ENCODE measurements around the gene CCDC91.

The CCDC91 gene

DNA sequence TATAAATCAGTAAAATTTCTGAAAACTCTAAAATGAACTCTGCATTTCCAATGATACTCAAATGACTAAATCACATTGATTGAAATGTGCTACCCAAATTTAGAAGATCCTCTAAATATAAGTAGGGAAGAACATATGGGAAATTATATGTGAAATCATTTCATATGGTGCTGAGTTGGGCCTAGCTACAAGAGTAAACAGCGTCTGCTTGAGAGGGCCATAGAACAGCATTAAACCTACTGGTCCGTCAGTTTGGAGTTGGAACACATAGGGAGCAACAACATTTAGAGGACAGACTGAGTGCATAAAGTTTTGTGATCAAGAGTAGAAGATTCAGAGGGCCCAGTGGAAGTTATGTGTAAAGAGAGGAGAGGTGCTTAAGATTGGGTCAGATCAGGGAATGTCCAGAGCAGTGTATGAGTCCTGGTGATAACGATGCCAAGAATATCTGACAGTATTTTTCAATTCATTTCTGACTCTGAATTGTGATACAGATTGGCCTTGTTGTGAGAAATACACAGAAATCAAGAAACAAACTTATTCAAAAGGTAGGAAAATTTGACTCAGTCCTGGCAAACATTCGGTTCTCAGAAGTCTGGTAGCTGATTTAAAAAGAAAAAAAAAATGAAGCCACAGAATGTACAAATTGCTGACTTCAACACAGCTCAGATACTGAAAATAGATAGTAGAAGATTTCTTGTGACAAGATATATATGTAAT lies 362.2 kb downstream of the CCDC91 start:
- in situ Hi-C loops (cut with MboI; ENCODE audit: low sequenced_read_pairs) = no loop called here
- no peak for DNase-seq (ENCODE audit: low spot score in 2 of 2)
- Histone ChIP-seq H3K27me3 (ENCODE audit: low read depth) (no peaks in the 10 kb centered on the region), H3K9me3 (no peaks in the 10 kb centered on the region), H3K36me3 (replicated peaks) (no peaks in the 10 kb centered on the region), H3K4me1 (peaks cover 17% of the 10 kb centered on the region), H3K4me3 (no peak overlapping the region)

DNA sequence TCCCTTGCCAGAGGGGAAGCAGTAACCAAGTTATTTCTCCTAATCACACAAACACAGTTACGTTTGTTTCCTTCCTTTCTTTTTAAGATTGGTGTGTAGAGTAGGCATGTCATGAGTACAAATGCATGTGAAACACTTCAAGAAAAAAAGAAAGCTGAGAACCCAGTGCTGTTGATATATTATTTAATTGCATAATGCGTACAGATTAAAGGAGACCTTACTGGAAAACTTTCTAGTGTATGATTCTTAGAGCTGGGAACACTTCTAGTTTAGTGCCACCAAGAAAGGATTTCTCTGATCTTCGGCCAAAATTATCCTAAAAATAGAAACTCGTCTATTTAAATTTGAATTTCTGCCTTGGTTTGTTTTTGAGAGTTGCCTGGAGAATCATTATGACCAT lies 365.5 kb downstream of the CCDC91 start:
- no peaks in the 10 kb centered on the region for H3K36me3 ChIP-seq (replicated peaks)
- in situ Hi-C loops (cut with MboI; ENCODE audit: low sequenced_read_pairs) = no loop called here
- DNase-seq (ENCODE audit: low spot score in 2 of 2) = no peak
- H3K4me3 ChIP-seq = no peak overlapping the region
- H3K4me1 ChIP-seq = peaks cover 8% of the 10 kb centered on the region
- H3K9me3 ChIP-seq = no peaks in the 10 kb centered on the region
- H3K27me3 ChIP-seq (ENCODE audit: low read depth) = no peaks in the 10 kb centered on the region

DNA sequence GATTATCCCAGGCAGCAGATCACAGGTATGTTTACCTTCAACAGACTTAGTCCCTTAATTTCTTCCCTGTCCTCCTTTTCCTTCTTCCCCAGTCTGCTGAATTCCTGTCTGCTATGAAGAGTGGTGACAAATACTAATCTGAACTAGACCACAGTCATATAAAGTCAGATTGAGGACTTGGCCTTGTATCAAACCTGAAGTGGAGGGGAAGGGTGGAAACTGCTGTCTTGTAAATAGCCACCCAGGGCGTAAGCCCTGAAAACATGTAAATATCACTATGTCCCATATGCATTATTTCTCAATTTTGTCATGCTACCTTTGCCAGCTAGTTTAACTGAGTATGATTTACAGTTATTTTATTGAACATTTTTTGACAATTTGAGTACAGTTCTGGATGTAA lies 368.0 kb downstream of the CCDC91 start:
- no peak for DNase-seq (ENCODE audit: low spot score in 2 of 2)
- Histone ChIP-seq H3K36me3 (replicated peaks) (no peaks in the 10 kb centered on the region), H3K27me3 (ENCODE audit: low read depth) (no peaks in the 10 kb centered on the region), H3K9me3 (no peaks in the 10 kb centered on the region), H3K4me1 (no peaks in the 10 kb centered on the region), H3K4me3 (no peak overlapping the region)
- in situ Hi-C loops (cut with MboI; ENCODE audit: low sequenced_read_pairs) = no loop called here

DNA sequence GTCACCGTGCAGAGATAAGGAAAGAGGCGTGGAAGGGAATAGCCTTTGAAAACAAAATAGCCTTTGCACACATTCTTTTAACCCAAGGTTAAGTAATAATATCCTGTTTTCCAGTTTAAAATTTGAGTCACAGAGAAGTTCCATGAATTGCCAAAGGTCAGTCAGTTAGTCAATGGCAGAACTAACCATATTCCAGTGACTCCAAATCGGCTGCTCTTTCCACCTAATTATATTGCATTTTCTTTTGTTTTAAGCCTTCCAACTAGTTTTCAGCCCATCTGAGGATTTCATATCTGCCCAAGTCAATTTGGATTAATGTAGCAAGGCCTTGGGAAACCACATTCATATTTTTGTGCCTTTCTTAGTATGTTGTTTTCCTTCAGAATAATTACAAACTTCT lies 373.0 kb downstream of the CCDC91 start:
- in situ Hi-C loops (cut with MboI; ENCODE audit: low sequenced_read_pairs) = no loop called here
- H3K27me3 ChIP-seq (ENCODE audit: low read depth) = no peaks in the 10 kb centered on the region
- H3K4me3 ChIP-seq = no peak overlapping the region
- DNase-seq (ENCODE audit: low spot score in 2 of 2) = no peak
- no peaks in the 10 kb centered on the region for H3K4me1 ChIP-seq
- no peaks in the 10 kb centered on the region for H3K36me3 ChIP-seq (replicated peaks)
- no peaks in the 10 kb centered on the region for H3K9me3 ChIP-seq

DNA sequence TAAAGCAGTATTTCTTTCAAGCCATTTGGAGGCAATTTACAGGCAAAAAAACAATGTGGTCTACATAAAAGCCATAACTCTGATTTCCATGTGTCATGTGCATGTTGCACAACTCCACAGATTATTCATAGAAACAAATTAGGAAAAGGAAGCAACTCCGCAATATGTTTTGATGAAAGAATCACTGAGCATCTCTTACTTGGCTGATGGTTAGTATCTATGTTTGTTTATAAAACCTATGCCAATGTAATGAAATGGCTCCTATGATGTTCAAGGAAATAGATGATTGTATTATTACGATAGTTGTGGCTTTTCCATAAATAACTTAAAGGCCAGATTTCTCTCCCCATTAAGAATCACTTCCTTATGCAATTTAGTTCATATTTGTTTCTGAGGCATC lies 373.7 kb downstream of the CCDC91 start:
- no peaks in the 10 kb centered on the region for H3K4me1 ChIP-seq
- no peaks in the 10 kb centered on the region for H3K36me3 ChIP-seq (replicated peaks)
- H3K27me3 ChIP-seq (ENCODE audit: low read depth) = no peaks in the 10 kb centered on the region
- no peaks in the 10 kb centered on the region for H3K9me3 ChIP-seq
- in situ Hi-C loops (cut with MboI; ENCODE audit: low sequenced_read_pairs) = no loop called here
- H3K4me3 ChIP-seq = no peak overlapping the region
- no peak for DNase-seq (ENCODE audit: low spot score in 2 of 2)

DNA sequence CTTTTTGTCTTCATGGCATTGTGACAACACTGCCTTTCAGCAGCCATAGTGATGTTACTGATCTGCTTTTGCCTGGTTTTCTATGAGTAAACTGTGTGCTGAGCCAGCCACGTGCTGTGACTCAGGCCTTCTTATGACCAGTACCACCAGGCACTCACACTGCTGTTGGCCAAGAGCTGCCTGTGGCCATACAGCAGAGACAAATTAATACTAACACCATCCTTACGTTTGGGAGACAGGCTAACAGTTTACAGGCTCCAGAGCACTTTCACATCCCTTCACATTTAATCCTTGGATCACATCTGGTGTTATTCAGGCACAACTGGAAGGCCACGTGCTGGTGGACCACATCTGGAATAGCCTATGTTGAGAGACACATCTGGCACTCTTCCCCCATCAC lies 377.9 kb downstream of the CCDC91 start:
- no peaks in the 10 kb centered on the region for H3K9me3 ChIP-seq
- no peak overlapping the region for H3K4me3 ChIP-seq
- no peaks in the 10 kb centered on the region for H3K27me3 ChIP-seq (ENCODE audit: low read depth)
- no peak for DNase-seq (ENCODE audit: low spot score in 2 of 2)
- no peaks in the 10 kb centered on the region for H3K36me3 ChIP-seq (replicated peaks)
- no peaks in the 10 kb centered on the region for H3K4me1 ChIP-seq
- in situ Hi-C loops (cut with MboI; ENCODE audit: low sequenced_read_pairs) = no loop called here

DNA sequence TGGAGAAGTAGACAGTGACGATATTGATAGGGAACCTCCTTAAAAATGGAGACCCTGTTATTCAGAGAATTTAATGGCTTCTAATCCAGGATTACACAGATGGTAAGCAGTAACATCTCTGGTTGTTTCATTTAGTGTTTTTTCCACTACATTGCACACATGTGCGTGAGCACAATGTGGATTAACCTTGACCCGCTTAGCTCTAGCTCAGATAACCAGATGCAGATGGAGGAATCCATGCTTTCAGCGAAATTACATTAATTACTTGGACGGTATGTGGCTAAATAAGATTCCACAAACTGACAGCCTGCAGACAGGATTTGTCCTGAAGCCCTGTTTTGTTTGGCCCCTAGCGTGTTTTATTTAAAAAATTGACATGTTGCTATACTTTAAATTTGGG lies 378.4 kb downstream of the CCDC91 start:
- Histone ChIP-seq H3K36me3 (replicated peaks) (no peaks in the 10 kb centered on the region), H3K4me3 (no peak overlapping the region), H3K27me3 (ENCODE audit: low read depth) (no peaks in the 10 kb centered on the region), H3K4me1 (no peaks in the 10 kb centered on the region), H3K9me3 (no peaks in the 10 kb centered on the region)
- in situ Hi-C loops (cut with MboI; ENCODE audit: low sequenced_read_pairs) = no loop called here
- no peak for DNase-seq (ENCODE audit: low spot score in 2 of 2)

DNA sequence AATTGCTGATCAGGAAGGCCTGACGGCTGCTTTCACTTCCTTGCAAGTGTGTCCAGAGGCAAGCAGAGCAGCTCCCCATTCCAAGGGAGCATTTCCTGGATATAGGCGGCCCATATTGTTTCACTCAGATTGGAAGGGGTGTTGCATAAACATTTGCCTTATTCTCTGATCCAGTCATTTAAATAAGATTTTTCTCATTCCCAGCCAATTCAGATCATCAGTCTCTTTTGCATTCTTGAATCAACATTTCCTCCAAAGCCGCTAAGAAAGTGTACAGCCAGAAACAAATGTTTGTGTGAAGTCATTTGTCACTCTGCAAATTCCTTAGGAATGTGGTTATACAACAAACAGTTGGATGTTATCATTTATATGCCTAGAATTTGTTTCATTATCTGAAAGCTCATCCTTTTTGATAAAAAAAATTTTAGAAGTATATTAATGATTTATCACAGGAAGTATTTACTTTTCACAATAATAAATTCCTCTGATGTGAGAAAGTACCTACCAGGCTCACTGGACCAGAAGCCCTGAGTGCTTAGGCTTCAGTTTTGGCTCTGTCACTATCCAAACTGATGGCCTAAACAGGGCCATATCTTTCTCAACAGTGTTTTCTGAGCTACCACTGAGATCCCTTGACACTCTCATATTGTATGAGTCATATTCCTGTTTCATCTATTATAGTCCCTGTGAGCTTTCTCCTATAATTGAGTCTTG lies 379.6 kb downstream of the CCDC91 start:
- H3K4me1 ChIP-seq = no peaks in the 10 kb centered on the region
- no peaks in the 10 kb centered on the region for H3K36me3 ChIP-seq (replicated peaks)
- H3K9me3 ChIP-seq = no peaks in the 10 kb centered on the region
- no peaks in the 10 kb centered on the region for H3K27me3 ChIP-seq (ENCODE audit: low read depth)
- no peak for DNase-seq (ENCODE audit: low spot score in 2 of 2)
- H3K4me3 ChIP-seq = no peak overlapping the region
- in situ Hi-C loops (cut with MboI; ENCODE audit: low sequenced_read_pairs) = no loop called here

DNA sequence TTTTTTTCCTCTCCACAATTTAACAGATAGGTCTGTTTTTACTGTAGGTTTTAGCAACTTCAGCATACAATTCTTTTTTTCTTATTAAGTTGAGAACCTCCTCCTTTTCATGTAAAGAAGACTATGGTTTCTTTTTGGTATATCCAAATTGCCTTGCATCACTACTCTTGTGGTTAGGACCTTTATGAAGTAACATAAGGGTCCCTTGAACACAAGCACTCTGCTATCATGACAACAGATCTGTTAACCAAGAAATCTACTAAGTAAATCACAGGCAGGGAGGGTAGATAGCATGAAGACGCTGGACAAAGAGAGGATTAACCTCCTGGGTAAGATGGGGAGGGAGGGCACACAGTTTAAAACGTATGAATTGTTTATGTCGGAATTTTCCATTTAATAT lies 380.6 kb downstream of the CCDC91 start:
- Histone ChIP-seq H3K9me3 (no peaks in the 10 kb centered on the region), H3K4me3 (no peak overlapping the region), H3K36me3 (replicated peaks) (no peaks in the 10 kb centered on the region), H3K27me3 (ENCODE audit: low read depth) (no peaks in the 10 kb centered on the region), H3K4me1 (no peaks in the 10 kb centered on the region)
- in situ Hi-C loops (cut with MboI; ENCODE audit: low sequenced_read_pairs) = no loop called here
- DNase-seq (ENCODE audit: low spot score in 2 of 2) = no peak

DNA sequence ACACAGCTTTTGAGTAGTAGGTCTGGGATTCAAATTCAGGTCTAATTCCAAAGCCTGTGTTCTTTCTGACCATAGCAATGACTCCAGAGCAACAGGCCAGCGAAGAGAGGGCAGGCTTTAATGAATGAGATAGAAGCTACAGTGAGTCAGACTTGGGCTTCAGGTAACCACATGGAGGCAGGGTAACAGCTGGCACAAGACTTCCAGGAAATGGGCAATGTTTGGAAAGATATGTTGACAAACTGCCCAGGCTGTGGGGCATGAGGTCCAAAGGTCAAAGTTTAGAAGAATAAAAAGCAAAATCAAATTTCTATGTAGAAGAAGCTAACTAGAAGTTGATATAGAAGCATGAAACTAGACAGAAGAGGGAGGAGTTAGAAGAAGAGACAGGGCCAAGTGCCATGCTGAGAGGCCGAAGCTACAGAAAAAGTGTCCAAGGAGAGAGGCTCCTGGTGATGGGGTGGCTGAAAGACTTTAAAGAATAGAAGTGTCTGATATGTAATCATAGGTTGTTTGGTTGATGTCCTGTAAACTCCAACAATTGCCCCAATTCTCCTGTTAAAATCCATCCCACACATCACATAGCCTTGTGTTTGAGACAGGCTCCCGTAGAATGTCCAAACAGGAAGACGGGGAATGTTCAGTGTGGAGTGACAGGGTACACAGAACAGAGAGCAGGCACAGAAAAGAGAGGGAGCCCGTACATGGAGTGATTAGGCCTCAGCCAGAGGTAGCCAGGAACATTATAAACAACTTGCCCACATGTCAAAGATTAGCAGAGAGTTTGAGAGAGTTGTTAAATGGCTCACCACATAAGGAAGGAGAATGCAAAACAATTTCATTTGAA lies 384.7 kb downstream of the CCDC91 start:
- Histone ChIP-seq H3K4me1 (peaks cover 9% of the 10 kb centered on the region), H3K27me3 (ENCODE audit: low read depth) (no peaks in the 10 kb centered on the region), H3K4me3 (no peak overlapping the region), H3K36me3 (replicated peaks) (no peaks in the 10 kb centered on the region), H3K9me3 (no peaks in the 10 kb centered on the region)
- DNase-seq (ENCODE audit: low spot score in 2 of 2) = no peak
- in situ Hi-C loops (cut with MboI; ENCODE audit: low sequenced_read_pairs) = no loop called here

DNA sequence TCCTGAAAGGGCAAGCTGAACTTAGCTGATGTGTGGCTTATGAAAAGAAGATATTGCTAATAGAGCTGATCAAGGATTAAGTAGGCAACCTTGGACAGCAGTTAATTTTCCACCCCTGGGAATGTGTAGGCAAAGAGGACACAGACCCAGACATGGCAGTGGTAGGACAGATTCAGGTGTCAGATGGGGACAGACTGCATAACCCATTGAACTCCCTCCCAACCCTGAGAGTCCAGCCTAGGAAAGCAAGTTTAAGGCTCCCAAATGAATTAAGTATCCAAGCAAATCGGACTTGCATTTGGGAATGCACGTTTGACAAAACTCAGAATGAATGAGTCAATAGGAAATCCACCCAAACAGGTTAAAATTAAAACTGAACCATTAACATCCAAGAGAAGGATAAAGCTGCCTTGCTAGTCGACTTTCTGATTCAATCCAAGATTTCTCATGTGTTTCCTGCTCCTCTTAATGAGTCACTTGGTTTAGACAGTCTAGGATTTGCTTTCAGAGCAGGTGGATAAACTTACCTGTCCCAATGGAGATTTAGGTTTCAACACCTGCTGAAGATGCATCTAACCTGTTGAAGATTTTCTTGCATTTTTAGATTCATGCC lies 385.4 kb downstream of the CCDC91 start:
- H3K4me3 ChIP-seq = no peak overlapping the region
- no peak for DNase-seq (ENCODE audit: low spot score in 2 of 2)
- H3K27me3 ChIP-seq (ENCODE audit: low read depth) = no peaks in the 10 kb centered on the region
- in situ Hi-C loops (cut with MboI; ENCODE audit: low sequenced_read_pairs) = no loop called here
- H3K36me3 ChIP-seq (replicated peaks) = no peaks in the 10 kb centered on the region
- peaks cover 11% of the 10 kb centered on the region for H3K4me1 ChIP-seq
- H3K9me3 ChIP-seq = no peaks in the 10 kb centered on the region

DNA sequence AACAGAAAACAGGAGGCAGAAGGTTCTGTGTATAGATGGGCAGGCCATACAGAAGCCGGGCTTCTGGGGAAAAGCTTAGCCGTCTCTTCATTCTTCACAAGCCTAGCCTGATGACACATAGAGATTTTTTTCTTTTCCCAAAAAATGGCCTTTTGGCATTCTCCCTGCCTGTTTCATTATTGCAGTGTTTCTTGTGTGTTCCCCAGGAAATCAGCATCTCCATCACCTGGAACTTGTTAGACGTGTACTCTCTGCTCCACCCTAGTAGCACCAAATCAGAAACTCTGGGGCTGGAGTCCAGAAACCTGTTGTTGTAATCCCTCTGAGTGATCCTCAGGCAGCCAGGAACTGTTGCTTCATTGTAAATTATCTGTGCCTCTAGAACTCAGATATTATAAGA lies 388.1 kb downstream of the CCDC91 start:
- H3K27me3 ChIP-seq (ENCODE audit: low read depth) = no peaks in the 10 kb centered on the region
- H3K36me3 ChIP-seq (replicated peaks) = no peaks in the 10 kb centered on the region
- H3K4me1 ChIP-seq = peaks cover 11% of the 10 kb centered on the region
- H3K4me3 ChIP-seq = no peak overlapping the region
- H3K9me3 ChIP-seq = no peaks in the 10 kb centered on the region
- no peak for DNase-seq (ENCODE audit: low spot score in 2 of 2)
- in situ Hi-C loops (cut with MboI; ENCODE audit: low sequenced_read_pairs) = no loop called here

DNA sequence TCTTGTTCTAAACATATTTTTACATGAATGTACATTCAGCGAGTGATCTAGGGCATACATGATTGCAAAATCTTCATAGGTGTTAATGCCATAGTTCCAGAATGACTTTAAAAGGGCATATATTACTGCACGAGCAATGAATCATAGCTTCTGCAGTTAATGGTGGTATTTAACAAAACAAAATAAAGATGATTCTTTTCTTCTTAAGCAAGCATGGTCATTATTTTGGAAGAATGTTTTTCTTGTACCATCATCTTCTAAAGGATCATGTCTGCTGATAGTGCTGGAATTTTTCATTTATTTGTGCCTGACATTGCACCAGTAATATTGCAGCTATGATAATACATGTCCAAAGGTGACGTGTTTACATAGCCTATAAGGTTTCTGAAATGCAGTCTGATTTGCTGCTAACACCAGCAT lies 388.6 kb downstream of the CCDC91 start:
- DNase-seq (ENCODE audit: low spot score in 2 of 2) = peak in 1 of 2 experiments; percentile 44
- Histone ChIP-seq H3K4me1 (peaks cover 11% of the 10 kb centered on the region), H3K36me3 (replicated peaks) (no peaks in the 10 kb centered on the region), H3K4me3 (no peak overlapping the region), H3K9me3 (no peaks in the 10 kb centered on the region), H3K27me3 (ENCODE audit: low read depth) (no peaks in the 10 kb centered on the region)
- in situ Hi-C loops (cut with MboI; ENCODE audit: low sequenced_read_pairs) = no loop called here

Data from HAP-1 (cell line).